HG03066 (cell line): ENCODE data around the gene EIPR1.
"Not testable (repeated sequence)": the region's sequence is repeated elsewhere in the genome, so short reads cannot be mapped to it uniquely, and the experiment has no call there.

Experiments
- ATAC-seq: cut with Tn5 transposase; IDR thresholded peaks from one replicate; pipeline ENCODE4 v1.9.1; 2021; ENCODE audit warnings: low read depth; ENCODE audit not compliant: unreplicated experiment

The EIPR1 gene

DNA sequence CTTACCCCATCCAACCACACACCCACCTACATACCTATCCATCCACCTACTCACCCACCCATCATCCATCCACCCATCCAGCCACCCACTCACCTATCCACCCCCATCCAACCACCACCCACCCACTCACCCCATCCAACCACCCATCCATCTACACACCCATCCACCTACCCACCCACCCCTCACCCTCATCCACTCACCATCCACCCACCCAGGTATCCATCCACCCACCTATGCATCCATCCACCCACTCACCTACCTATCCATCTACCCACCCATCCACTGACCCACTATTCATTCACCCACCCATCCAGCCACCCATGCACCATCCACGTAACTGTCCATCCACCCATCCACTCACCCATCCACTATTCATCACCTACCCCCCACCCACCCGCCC is 194.8 kb downstream of the EIPR1 start:
- no peak for ATAC-seq

DNA sequence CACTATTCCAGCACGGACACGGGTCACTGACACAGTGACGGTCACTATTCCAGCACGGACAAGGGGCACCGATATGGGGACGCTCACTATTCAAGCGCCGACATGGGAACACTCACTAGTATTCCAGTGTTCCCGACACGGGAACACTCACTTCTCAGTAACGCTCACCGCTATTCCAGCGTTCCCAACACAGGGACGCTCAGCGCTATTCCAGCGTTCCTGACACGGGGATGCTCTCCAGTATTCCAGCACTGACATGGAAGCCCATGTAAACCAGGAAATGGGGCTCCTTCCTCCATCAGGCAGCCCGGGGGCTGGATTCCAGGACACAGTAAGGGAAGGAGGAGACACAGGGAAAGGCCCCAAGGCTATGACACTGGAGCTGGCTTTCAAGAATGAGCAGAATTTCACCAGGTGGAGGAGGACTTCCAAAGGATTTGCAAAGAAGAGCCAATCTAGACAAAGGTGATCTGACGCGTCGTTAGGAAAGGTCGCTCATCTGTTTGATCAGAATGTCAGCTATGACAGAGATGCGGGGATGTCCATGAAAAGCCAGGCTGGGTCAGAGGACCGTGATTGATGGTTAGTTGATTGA is 196.1 kb downstream of the EIPR1 start:
- ATAC-seq, result no peak

DNA sequence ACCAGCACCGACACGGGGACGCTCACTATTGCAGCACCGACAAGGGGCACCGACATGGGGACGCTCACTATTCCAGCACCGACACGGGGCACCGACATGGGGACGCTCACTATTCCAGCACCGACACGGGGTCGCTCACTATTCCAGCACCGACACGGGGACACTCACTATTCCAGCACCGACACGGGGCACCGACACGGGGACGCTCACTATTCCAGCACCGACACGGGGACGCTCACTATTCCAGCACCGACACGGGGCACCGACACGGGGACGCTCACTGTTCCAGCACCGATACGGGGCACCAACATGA is 196.8 kb downstream of the EIPR1 start:
- not testable (repeated sequence) for ATAC-seq

DNA sequence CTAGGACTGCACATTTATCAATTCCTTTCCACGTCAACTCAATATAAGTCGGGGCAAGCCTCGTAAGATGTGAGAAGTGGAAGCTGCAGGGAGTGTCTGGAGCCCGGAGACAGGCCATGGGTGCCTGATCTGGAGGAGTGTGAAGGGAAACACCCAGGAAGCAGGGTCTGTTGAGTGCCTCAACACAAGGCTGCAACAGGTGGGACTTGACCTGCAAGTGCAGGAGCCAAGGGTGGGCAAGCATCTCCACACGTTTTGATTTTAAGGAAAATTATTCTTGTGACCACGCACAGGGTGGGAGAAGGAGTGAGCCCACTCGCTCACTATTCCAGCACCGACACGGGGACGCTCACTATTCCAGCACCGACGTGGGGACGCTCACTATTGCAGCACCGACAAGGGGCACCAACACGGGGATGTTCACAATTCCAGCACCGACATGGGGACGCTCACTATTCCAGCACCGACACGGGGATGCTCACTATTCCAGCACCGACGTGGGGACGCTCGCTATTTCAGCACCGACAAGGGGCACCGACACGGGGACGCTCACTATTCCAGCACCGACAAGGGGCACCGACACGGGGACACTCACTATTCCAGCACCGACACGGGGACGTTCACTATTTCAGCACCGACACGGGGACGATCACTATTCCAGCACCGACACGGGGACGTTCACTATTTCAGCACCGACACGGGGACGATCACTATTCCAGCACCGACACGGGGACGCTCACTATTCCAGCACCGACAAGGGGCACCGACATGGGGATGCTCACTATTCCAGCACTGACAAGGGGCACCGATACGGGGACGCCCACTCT is 197.3 kb downstream of the EIPR1 start:
- no peak for ATAC-seq

DNA sequence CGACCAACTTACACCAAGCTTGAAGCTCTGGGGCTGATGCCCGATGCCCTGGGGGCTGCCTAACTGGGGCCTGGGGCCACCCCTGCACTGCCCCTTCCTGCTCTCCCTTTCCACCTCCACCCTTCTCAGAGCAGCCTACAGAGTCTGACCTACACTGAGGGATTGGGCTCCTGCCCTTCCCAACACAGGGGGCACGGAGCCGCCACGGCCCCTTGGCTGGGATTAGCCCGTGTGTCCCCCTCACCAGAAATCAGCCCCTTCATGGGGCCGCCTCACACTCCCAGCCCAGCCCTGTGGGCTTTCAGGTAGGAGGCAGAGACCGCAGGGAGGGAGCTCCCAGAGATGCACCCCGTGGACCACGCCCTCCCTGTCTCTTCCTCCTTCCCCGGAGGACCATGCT is 198.0 kb downstream of the EIPR1 start:
- no peak for ATAC-seq

DNA sequence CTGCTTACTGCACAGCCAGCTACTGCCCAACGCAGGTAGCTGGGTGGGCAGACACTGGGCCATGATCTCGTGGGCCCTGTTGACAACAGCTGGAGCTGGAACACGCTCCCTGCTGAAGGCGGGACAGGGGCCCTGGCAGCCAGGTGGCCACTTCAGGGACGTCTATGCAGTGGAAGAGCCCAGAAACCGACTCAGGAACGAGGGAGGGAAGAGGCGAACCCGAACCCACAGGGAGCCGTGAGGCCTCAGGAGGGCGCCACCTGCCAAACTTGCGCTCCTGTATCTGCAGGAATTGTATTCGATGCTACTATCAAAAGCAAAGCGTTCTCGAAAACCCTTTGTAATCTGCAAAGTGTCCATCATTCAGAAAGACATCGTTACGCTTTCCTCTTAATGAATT is 198.4 kb downstream of the EIPR1 start:
- ATAC-seq, result no peak

DNA sequence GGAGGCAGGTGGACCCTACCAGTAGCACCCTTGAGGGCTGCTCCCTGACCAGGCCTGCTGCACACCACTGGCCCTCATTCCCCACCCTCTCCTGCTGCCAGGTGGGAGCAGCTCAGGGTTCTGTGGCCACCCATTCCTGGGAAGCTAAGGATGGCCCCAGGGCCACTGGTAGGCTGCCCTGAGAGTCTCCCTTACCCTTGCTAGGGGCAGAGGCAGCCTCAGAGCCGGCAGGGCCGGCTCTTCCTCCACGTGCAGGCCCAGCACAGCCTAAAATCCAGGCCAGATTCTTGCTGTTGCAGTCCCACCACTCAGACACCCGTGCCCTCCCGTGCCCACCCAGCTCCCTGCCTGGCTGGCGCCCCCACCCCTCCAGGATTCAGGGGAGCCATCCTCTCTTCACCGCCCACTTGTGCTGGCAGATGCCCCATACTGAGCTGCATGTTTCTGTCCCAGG is 199.0 kb downstream of the EIPR1 start:
- no peak for ATAC-seq

DNA sequence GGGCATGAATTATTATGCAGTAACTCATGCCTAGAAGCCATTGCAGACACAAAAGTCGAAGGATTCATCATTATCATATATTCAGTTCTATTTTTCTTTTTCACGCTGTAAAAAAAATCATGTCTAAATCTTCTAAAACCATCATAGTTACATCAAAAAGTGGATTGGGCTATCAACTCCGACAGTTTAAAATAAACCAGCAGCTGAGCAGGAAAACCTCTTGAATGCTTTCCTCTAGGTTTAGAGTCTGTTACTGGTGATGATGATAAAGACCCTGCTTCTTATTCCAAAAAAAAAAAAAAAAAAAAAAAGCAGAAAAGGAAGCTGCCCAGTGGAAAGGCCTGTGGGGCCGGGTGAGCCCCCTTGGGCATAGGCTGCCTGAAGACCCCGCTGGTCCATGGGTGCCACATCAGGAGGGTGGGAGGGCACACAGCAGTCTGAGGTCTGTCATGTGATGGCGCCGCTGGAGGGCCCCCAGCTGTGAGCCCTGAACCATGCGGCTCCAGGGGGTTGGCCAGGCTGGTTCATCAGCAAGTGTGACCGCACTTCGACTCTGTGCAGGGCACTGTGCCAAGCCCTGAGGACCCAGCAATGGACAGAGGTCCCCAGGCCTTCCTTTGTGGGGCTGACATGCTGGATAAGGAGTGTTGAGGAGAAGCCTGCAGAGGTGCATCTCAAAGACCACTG is 199.6 kb downstream of the EIPR1 start:
- no peak for ATAC-seq

DNA sequence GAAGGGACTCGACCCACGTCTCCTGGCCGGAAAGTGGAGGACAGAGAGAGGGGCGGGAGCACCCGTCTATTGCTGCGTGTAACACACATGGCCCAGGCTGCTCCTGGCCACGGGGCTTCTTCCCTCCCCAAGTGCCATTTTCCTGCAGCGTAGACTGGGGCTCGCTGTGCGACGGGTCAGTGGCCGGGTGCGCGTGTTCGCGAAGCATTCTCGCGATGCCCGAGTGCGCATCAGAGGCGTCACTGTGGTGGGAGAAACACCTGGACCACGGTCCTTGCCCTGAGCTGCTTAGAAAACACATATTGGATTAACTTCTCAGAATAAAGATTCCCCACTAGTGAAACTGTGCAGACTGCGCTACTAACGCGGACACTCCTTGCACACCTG is 200.8 kb downstream of the EIPR1 start:
- no peak for ATAC-seq

DNA sequence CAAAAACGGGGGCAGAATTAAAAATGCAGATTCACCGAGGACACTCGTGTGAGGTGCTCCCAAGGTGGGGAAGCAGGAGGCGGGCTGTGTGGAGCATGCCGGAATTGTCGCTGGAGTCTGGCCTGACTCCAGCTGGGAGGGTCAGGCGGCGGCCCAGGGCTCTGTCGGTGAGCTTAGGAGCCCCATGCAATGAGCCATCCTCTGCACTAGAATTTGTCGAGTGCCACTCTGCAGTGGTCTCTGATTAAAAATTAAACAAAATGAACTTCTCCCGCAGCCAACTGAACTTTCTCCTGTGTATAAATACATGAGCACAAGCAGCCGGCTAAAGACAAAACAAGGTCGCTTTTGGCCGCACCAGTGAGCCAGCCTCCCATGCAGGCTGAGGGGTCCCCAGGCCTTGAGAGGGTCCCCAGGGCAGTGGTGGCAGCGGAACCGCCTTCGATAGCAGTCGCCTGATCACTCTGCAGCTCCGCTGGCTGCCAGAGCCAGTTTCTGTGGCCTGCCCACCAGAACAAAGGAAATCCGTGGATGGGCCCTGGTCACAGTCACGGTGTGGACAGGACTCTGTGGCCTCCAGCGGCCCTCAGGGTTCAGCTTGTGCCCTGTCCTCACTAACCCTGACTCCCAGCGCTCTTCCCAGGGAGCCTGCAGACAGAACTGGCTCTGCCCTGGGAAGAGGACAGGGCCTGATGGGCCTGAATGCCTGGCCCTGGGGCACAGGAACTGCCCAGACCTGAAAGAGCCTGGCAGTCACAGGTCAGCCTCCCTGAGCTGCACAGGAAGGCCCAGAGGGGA is 201.3 kb downstream of the EIPR1 start:
- ATAC-seq, result no peak

DNA sequence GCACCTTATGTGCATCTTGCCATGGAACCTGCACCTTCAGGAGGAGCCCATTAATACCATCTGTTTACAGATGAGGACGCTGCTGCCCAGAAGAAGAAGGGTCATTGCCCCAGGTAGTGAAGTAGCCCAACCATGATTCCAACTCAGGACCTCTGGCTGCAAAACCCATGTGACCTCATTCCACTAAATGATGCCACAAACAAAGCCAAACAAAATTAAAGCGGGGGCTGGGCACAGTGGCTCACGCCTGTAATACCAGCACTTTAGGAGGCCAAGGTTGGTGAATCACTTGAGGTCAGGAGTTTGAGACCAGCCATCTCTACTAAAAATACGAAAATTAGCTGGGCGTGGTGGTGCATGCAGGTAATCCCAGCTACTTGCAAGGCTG is 202.1 kb downstream of the EIPR1 start:
- no peak for ATAC-seq

DNA sequence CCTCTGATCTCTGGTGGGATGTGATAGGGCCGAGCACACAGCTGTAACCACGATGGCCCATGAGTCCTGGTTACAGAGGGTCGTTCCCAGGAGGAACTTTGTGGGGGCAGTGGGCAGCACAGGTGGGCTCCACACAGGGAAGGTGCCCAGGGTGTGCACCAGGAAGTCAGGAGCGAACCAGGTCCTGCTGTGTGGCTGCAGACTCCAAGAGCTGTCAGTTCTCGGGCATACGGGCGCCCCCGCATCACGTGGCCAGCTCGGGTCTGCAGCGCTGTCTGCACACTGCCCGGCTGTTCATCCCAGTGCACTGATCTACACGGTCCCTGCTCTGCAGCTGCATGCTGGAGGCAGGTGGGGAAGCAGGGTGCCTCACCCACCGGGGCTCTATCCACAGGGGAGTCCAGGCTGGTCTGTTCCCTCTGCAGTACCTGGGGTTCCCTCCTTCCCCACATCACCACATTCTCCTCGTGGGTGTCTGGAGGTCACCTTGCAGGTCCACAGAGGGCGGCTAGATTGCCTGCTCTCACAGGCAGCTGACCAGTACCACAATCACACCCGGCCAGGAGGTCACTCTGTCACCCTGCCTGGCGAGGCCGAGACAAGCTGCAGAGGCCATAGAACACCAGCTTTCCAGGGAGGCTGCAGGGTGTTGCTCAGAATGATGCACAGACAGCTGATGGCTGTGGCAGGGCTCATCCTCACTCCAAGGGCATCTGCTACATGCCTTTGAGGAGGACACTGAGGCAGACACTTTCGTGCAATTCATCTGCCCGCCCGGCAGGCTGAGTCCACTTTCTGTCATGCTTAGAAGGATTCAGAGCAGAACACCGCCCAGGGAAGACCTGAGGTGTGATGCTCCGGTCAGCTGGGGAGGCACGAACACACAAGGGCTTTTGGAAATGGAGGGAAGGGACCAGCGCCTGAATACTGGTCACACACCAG is 202.7 kb downstream of the EIPR1 start:
- no peak for ATAC-seq

DNA sequence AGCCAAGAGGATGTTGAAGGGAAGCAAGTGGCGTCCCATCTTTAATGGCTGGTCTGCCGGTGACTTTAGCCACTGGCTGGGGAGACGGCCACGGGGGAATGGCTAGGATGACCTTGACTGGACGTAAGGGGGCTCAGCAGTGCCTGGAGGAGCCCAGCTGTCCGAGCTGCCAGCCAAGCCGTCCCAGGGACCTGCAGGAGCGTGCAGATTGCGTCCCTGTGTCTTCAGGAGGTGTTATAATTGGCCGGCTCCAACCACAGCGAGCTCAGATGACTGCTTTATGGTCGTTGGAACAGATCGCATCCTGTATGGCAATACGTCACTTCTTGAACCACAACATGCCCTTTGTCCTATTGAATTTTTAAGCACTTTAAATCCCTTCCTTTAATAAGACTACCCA is 204.6 kb downstream of the EIPR1 start:
- no peak for ATAC-seq

DNA sequence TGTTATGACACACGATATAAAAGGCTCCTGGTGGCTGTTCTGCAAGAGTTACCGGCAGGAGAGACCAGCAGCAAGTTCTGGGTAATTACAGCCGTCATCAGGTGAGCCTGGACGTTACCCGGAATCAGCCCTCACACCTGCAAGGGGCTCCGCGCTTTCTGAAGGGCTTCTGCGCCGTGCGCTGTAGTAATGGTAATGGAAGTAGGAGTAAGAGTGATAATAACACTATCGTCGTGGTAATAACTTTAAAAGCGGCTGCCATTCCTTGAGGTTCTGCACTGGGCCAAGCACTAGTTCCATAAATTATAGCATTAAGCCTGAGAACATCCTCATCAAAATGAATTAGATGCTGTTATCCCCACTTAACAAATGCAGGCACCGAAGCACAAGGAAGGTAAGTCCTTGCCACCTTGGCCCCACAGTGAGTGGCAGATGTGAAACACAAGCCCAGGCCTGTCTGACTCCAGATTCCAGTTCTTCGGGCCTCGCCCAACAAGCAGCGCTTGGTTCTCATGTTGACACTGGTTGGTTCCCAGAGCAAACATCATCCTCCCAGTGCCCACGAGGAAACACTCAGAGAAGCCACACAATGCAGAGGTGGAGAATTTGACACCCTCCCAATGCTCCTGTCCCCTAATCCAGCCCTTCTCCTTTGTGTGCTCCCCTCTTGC is 205.2 kb downstream of the EIPR1 start:
- no peak for ATAC-seq

DNA sequence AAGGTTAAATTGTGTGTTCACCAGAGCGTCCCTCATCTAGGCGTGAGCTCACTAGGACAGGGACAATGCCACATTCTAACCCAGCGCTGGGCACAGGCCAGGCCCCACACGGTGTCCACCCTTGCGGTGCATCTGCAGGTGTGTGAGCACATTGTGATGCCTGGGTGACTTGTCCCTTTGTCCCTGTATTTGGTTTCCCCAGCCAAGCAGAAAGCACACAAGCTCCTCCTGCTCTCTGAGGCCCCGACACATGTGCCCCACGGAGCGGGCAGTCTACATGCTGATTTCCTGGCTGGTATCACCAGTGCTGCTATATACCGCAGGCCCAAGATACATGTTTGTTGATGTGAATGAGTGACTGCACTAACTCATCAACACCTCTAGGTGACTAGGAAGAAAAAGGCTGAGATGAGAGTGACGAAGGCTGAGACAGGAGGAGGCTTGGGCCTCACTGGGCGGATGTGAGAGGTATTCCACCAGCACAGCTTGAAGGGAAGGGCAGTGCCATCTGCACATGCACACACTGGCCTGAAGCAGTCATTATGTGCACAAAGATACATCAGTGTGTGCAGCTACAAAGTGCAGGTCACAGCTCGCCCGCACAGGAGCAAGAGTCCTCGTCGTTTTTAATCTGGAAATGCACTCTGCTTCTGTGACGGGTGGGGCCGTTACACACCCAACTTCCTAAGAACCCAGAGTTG is 205.9 kb downstream of the EIPR1 start:
- ATAC-seq, result no peak

DNA sequence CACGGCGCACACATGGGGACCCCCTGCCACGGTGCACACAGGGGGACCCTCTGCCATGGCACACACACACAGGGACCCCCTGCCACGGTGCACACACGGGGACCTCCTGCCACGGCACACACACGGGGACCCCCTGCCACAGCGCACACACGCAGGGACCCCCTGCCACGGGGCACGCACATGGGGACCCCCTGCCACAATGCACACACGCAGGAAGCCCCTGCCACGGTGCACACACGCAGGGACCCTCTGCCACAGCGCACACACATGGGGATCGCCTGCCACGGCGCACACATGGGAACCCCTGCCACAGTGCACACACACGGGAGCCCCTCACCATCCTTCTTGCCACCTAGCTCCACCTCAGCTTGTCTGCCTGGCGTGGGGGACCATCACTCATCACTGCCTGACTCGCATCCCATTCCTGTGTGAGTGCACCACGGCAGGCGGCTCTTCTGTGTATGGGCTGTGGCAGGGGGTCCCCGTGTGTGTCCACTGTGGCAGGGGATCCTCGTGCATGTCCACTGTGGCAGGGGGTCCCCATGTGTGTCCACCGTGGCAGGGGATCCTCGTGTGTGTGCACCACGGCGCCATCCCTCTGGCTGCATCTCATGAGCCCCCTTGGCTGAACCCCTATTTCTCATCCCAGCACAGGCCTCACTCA is 206.7 kb downstream of the EIPR1 start:
- ATAC-seq, result no peak

DNA sequence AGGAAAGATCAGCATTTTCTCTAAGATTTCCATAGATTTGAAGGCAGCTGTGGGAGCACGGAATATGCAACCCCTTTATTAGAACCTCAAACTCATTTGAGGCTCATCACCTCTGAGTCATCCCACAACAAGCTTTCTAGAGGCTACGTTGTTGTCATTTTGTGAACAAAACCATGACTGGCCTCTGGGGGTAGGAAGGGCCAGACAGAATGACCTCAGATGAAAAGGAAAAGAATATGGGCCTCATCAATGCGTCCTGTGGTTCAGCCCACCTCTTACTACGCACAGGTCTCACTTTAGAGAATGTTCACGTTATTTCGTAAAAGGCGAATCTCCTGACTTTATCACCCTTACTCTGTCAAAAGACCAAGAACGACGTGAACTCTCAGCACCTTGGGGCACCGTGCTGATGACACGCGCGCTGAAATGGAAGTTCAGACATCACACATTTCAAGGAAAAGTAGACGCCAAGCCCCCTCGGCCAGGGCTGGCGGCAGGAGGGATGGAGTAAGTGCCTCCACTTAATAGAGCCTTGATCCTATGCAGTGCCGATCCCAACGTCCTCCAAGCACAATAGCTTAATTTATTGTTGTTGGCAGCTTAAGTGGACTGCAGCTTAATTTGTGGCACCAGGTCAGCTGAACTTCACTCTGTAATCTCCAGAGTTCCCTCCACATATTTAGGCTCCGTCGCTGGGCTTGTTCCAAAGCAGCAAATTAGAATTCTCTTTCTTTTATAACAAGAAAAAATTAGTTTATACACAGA is 208.3 kb downstream of the EIPR1 start:
- no peak for ATAC-seq
